ENCODE results near the gene PLPP4.

The PLPP4 gene

GRCh38 chr10:120527691-120528090 lies 70.7 kb downstream of the PLPP4 start:
- no peak for DNase-seq

- DNase-seq, result no peak
Observed at GRCh38 chr10:120530699-120531098, 73.7 kb downstream of the PLPP4 start.

- no peak for DNase-seq
Observed at GRCh38 chr10:120538091-120538490, 81.1 kb downstream of the PLPP4 start.

GRCh38 chr10:120539076-120539475 lies 82.0 kb downstream of the PLPP4 start:
- no peak for DNase-seq

DNA sequence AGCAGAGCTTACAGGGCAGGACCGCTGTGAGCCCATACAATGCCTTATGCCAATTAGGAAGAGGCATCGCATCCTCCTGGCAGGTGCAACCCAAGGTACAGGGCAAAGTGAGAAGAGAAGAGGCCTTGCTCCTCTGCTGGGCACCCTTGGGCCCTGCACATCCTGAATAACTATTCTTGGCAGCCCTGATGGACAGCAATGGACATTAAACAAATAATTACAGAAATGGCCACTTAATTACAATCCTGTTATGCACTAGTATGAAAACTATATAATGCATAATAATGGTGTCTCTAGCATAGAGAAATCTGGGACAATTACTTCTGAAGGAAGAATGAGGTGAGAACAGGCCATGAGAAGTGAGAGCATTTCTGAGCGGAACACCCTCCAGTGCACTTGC lies 83.5 kb downstream of the PLPP4 start:
- DNase-seq, result no peak

DNA sequence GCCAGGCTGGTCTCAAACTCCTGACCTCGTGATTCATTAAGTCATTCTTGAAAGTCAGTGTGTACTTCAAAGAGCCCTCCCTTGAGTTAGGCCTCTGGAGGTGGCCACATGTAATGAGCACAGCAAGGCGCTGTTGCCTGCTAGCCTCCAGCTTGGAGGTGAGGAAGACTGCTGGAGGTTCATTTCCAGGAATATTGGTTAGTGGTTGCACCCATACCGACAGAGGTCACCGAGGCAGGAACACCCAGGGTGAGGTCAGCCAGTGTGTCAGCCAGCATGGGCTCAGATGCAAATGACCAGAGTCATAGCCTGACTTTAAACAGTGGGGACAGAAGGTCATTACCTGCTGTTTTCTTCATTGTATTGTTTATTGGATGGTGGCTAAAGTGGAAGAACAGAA lies 85.0 kb downstream of the PLPP4 start:
- DNase-seq, result no peak

- DNase-seq, result no peak
Observed at GRCh38 chr10:120542591-120542990, 85.6 kb downstream of the PLPP4 start.

GRCh38 chr10:120543291-120543690 lies 86.3 kb downstream of the PLPP4 start:
- no peak for DNase-seq

DNA sequence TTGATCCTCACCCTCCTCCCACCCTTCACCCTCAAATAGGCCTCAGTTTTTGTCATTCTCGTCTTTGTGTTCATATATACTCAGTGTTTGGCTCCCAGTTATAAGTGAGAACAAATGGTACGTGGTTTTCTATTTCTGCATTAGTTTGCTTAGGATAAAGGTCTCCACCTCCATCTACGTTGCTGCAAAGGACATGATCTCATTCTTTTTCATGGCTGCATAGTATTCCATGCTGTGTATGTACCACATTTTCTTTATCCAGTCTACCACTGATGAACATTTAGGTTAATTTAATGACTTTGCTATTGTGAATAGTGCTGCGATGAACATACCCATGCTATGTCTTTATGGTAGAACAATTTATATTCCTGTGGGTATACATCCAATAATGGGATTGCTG lies 91.2 kb downstream of the PLPP4 start:
- DNase-seq, result no peak

DNA sequence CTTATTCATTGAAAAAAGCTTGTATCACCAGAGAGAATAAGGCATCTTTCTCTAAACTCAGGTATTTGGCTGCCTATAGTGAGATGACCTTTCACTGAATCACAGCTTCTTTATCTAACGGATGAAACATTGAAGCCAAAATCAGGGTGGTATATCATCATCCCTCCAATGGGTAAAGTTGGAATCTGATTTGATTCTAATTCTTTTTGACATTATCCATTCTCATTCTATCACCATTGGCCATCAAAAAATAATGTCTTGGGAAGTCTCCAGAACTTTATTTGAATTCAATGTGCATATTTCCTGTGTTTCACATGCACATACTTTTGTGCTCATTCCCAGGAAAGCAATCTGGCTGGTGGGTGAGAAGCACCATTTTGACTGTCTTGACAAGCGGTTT lies 95.2 kb downstream of the PLPP4 start:
- no peak for DNase-seq

DNA sequence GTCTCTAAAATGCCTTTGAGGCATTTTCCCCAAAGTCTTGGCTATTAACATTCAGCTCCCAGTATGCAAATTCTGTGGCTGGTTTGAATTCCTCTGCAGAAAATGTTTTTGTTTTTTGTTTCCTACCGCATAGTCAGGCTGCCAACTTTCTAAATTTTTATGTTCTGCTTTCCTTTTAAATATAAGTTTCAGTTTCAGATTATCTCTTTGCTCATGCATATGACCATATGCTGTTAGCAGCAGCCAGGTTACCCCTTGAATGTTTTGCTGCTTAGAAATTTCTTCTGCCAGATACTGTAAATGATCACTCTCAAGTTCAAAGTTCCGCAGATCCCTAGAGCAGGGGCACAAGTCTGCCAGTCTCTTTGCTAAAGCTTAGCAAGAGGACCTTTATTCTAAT lies 96.9 kb downstream of the PLPP4 start:
- DNase-seq, result no peak

DNA sequence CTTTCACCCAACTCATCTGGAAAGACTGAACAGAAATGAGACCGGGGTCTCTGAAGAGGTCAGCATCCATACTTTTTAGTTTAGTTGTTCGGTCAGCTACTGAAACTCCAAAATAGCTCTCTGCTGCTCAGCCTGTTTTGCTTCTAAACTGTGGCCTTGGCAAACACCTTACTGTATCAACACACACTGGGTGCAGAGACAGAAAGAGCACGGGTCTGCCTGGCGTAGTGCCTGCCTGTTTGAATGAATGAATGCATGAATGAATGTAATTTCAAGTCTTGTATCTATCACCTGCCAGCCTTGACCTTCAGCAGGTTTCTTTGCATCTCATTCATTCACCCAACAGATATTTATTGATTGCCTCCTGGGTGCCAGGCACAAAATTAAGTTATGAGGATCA lies 98.4 kb downstream of the PLPP4 start:
- no peak for DNase-seq

DNA sequence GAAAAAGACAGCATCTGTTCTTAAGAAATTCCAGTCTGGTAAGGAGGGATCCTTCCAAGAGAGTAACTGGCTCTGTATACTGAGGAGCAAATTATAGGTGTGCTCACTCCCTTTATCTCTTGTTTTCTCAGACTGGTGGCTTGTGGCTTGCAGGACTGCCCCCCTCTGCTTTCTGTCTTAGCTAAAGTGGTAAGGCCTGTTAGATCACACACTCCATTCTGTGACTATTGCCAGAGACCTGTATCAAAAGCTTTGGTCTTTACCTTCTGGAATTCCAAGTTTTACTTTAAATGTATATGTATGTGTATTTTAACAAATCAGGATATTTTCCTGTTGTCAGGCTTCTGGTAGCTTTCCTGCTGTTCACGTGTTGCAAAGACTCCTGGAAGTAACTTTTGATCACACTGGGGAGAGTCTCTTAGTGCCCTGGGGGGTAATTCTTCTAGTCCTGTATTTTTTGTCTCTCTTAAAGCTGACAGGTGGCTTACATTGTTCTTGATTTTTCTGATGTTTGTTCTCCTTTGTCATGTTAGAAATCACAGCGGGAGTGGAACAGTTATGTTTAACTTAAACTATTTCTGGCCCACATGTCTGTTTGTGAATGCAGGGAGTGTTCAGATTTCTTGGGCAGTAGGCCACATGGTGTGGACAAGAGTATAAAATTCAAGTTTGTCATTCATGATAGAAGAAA lies 99.0 kb downstream of the PLPP4 start:
- no peak for DNase-seq

GRCh38 chr10:120557311-120557710 lies 100.3 kb downstream of the PLPP4 start:
- DNase-seq, result no peak

GRCh38 chr10:120559800-120560199 lies 102.8 kb downstream of the PLPP4 start:
- DNase-seq, result no peak

DNA sequence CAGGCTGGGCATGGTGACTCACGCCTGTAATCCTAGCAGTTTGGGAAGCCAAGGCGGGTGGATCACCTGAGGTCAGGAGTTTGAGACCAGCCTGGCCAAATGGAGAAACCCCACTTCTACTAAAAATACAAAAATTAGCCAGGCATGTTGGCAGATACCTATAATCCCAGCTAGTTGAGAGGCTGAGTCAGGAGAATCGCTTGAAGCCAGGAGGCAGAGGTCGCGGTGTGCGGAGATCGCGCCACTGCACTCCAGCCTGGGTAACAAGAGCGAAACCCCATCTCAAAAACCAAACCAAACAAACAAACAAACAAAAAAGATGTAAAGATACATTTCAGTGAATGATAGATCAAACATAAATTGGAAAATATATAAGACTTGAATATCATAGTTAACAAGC lies 105.9 kb downstream of the PLPP4 start:
- DNase-seq, result no peak

GRCh38 chr10:120570418-120570817 lies 113.4 kb downstream of the PLPP4 start:
- no peak for DNase-seq

DNA sequence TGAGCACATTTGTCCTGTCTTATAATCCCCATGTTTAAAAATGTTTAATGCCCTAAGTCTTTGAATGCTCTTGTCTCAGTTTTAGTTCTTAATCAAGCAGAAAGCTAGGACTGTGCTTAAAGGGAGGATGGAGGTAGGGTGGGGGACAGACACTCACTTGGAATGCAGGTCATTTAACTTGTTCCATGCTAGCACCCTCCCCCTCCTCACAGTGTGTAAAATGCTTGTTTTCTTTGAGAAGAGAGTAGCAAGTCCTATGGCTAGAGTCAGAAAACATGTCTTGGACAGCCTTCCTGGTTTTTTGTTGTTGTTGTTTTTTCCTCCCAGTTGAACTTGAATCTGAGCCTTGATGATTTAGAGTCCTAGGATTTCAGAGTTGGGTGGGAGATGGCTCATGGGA lies 114.2 kb downstream of the PLPP4 start:
- DNase-seq, result no peak

GRCh38 chr10:120572307-120572706 lies 115.3 kb downstream of the PLPP4 start:
- DNase-seq, result no peak

- DNase-seq, result no peak
Observed at GRCh38 chr10:120573355-120573754, 116.3 kb downstream of the PLPP4 start.

GRCh38 chr10:120574981-120575380 lies 118.0 kb downstream of the PLPP4 start:
- no peak for DNase-seq

DNA sequence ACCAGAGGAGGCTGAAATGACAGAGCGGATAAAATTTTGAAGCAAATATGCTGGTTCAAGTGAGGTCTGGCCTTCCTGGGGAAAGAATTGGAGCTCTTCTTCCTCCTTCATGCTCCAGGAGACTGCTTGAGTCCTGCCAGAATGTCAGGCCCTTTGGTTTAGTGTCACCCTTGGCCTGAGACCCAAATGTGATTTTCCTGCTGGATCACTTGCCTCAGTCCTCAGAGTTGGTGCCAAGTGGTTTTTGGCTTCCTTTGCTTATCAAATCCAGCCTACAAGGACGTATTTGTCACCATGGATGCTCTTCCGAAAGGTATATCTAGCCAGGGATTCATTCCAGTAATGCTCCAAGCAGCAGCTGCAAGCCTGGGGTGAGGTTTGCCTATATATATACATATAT lies 118.4 kb downstream of the PLPP4 start:
- DNase-seq, result no peak

- no peak for DNase-seq
Observed at GRCh38 chr10:120578134-120578533, 121.1 kb downstream of the PLPP4 start.

DNA sequence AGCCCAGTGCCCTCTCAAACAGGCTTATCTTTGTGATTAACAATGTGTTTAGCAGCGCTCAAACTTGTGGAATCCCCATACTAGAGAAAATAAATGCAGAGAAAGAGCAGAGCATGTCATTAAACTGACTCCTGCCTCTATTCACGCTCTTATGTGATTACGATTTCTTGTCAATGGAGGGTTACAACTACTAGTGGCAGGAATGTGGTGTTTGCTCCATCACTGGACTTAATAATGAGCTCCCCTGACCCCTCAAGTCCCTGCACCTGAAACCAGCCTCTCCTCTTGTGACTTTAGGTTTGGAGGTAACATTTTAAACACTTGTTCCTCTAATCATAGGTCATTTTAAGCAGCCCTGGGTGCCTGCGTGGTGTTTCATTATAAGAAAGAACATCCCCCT lies 121.9 kb downstream of the PLPP4 start:
- no peak for DNase-seq
